ENCODE results near the gene CLTCL1. TPM values are rescaled to one million over a fixed set of nuclear protein-coding genes. Genes with fewer than 3 reads are reported as not detected.

The CLTCL1 gene
- total and polyA plus RNA-seq, 9 of the 15 experiments (the other 6 are each of a cell fraction or from before 2014, with no cell fraction given), result 1.1 to 11.7 (median 5.0) TPM

DNA sequence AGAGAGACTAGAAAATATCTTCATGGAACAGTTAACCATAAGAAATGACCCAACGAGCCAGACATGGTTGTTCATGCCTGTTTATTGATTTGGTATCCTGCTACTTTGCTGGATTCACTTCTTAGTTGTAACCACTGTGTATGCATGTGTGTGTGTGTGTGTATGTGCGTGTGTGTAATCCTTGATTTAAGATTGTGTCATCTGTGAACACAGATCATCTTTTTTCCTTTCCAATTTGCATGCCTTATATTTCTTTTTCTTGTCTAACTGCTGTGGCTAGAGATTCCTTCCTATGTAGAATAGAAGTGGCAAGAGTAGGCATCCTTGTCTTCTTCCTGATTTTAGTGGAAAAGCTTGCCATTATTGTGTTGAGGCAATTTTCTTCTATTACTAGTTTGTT lies 16.4 kb upstream of the CLTCL1 start (continued):
- TF ChIP-seq, protein P1, sequence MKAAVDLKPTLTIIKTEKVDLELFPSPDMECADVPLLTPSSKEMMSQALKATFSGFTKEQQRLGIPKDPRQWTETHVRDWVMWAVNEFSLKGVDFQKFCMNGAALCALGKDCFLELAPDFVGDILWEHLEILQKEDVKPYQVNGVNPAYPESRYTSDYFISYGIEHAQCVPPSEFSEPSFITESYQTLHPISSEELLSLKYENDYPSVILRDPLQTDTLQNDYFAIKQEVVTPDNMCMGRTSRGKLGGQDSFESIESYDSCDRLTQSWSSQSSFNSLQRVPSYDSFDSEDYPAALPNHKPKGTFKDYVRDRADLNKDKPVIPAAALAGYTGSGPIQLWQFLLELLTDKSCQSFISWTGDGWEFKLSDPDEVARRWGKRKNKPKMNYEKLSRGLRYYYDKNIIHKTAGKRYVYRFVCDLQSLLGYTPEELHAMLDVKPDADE (conservative IDR thresholded peaks at IDR 0.05; ENCODE audit: control insufficient read depth, low read depth, low read length), result no peak
- TF ChIP-seq MAFG (tag; conservative IDR thresholded peaks at IDR 0.05) (no peak), ZNF699 (CRISPR knock-in tag; IDR thresholded peaks at IDR 0.05; ENCODE audit: insufficient replicate concordance) (peak; percentile 55), MCM7 (IDR thresholded peaks at IDR 0.05) (peak in 1 of 2 experiments; percentile 70; a peak in 1 of 4 replicates), ZNF830 (CRISPR knock-in tag; IDR thresholded peaks at IDR 0.05) (no peak), SMAD2 (IDR thresholded peaks at IDR 0.05; ENCODE audit: low read depth, low read length) (no peak), RNF2 (IDR thresholded peaks at IDR 0.05) (no peak)
- TF ChIP-seq, protein P2, sequence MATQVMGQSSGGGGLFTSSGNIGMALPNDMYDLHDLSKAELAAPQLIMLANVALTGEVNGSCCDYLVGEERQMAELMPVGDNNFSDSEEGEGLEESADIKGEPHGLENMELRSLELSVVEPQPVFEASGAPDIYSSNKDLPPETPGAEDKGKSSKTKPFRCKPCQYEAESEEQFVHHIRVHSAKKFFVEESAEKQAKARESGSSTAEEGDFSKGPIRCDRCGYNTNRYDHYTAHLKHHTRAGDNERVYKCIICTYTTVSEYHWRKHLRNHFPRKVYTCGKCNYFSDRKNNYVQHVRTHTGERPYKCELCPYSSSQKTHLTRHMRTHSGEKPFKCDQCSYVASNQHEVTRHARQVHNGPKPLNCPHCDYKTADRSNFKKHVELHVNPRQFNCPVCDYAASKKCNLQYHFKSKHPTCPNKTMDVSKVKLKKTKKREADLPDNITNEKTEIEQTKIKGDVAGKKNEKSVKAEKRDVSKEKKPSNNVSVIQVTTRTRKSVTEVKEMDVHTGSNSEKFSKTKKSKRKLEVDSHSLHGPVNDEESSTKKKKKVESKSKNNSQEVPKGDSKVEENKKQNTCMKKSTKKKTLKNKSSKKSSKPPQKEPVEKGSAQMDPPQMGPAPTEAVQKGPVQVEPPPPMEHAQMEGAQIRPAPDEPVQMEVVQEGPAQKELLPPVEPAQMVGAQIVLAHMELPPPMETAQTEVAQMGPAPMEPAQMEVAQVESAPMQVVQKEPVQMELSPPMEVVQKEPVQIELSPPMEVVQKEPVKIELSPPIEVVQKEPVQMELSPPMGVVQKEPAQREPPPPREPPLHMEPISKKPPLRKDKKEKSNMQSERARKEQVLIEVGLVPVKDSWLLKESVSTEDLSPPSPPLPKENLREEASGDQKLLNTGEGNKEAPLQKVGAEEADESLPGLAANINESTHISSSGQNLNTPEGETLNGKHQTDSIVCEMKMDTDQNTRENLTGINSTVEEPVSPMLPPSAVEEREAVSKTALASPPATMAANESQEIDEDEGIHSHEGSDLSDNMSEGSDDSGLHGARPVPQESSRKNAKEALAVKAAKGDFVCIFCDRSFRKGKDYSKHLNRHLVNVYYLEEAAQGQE (IDR thresholded peaks at IDR 0.05; ENCODE audit: borderline replicate concordance), result no peak
- TF ChIP-seq, protein P2 (CRISPR knock-in tag; IDR thresholded peaks at IDR 0.05; ENCODE audit: low read depth), result no peak
- TF ChIP-seq, protein P3, sequence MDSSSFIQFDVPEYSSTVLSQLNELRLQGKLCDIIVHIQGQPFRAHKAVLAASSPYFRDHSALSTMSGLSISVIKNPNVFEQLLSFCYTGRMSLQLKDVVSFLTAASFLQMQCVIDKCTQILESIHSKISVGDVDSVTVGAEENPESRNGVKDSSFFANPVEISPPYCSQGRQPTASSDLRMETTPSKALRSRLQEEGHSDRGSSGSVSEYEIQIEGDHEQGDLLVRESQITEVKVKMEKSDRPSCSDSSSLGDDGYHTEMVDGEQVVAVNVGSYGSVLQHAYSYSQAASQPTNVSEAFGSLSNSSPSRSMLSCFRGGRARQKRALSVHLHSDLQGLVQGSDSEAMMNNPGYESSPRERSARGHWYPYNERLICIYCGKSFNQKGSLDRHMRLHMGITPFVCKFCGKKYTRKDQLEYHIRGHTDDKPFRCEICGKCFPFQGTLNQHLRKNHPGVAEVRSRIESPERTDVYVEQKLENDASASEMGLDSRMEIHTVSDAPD (CRISPR knock-in tag; IDR thresholded peaks at IDR 0.05), result no peak
- TF ChIP-seq, protein P4, sequence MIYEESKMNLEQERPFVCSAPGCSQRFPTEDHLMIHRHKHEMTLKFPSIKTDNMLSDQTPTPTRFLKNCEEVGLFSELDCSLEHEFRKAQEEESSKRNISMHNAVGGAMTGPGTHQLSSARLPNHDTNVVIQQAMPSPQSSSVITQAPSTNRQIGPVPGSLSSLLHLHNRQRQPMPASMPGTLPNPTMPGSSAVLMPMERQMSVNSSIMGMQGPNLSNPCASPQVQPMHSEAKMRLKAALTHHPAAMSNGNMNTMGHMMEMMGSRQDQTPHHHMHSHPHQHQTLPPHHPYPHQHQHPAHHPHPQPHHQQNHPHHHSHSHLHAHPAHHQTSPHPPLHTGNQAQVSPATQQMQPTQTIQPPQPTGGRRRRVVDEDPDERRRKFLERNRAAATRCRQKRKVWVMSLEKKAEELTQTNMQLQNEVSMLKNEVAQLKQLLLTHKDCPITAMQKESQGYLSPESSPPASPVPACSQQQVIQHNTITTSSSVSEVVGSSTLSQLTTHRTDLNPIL (CRISPR knock-in tag; IDR thresholded peaks at IDR 0.05), result no peak
- TF ChIP-seq, protein P5, sequence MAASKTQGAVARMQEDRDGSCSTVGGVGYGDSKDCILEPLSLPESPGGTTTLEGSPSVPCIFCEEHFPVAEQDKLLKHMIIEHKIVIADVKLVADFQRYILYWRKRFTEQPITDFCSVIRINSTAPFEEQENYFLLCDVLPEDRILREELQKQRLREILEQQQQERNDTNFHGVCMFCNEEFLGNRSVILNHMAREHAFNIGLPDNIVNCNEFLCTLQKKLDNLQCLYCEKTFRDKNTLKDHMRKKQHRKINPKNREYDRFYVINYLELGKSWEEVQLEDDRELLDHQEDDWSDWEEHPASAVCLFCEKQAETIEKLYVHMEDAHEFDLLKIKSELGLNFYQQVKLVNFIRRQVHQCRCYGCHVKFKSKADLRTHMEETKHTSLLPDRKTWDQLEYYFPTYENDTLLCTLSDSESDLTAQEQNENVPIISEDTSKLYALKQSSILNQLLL (CRISPR knock-in tag; IDR thresholded peaks at IDR 0.05; ENCODE audit: borderline replicate concordance), result no peak
- TF ChIP-seq, protein P6, sequence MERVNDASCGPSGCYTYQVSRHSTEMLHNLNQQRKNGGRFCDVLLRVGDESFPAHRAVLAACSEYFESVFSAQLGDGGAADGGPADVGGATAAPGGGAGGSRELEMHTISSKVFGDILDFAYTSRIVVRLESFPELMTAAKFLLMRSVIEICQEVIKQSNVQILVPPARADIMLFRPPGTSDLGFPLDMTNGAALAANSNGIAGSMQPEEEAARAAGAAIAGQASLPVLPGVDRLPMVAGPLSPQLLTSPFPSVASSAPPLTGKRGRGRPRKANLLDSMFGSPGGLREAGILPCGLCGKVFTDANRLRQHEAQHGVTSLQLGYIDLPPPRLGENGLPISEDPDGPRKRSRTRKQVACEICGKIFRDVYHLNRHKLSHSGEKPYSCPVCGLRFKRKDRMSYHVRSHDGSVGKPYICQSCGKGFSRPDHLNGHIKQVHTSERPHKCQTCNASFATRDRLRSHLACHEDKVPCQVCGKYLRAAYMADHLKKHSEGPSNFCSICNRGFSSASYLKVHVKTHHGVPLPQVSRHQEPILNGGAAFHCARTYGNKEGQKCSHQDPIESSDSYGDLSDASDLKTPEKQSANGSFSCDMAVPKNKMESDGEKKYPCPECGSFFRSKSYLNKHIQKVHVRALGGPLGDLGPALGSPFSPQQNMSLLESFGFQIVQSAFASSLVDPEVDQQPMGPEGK (CRISPR knock-in tag; IDR thresholded peaks at IDR 0.05; ENCODE audit: borderline replicate concordance), result no peak
